ENCODE data around the gene MAG. TPM values are rescaled to one million over a fixed set of nuclear protein-coding genes. Genes with fewer than 3 reads are reported as not detected.

MAG gene
- total and polyA plus RNA-seq, 9 of the 15 experiments (the other 6 are each of a cell fraction or from before 2014, with no cell fraction given): 0.11 to 10.0 (median 1.6) TPM

DNA sequence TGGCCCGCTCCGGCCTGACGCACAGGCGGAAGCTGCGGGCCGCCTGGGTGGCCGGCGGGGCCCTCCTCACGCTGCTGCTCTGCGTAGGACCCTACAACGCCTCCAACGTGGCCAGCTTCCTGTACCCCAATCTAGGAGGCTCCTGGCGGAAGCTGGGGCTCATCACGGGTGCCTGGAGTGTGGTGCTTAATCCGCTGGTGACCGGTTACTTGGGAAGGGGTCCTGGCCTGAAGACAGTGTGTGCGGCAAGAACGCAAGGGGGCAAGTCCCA lies 60.2 kb downstream of the MAG start:
- POLR2A ChIA-PET: interaction anchor here (0.9 to 1.0 kb wide), 2 partner anchors 50 to 136 kb away, joined by 4 read pairs; no protein-coding TSS in a partner anchor
- CTCF ChIA-PET (ENCODE audit: low intra/inter-chr PET ratio): interaction anchor here (0.6 to 2.7 kb wide), 7 partner anchors 45 to 364 kb away, joined by 3 to 34 read pairs (median 3); no protein-coding TSS in a partner anchor
- no peak overlapping the region for H2AFZ ChIP-seq (ENCODE audit: low read depth, low read length)
- ATAC-seq: no peak
- in situ Hi-C loops (cut with MboI): no loop called here
- FAIRE-seq: no peak
- no peaks in the 10 kb centered on the region for H3K9me1 ChIP-seq (ENCODE audit: control insufficient read depth, insufficient read depth, low read length)
- no peak overlapping the region for H3K4me3 ChIP-seq
- H3K27ac ChIP-seq (ENCODE audit: extremely low read depth, low read depth, low read length): no peak overlapping the region
- H3K36me3 ChIP-seq (ENCODE audit: control insufficient read depth, insufficient read depth, low read length): no peaks in the 10 kb centered on the region
- peak overlapping the region in 1 of 2 experiments; percentile 37; a peak in 2 of 4 replicates for H3K9ac ChIP-seq (ENCODE audit: insufficient read depth in 1 of 2, low read depth in 2 of 2, low read length in 2 of 2)
- intact Hi-C loops (cut with micrococcal nuclease): loop anchor here (1.0 kb wide), 2 partner anchors 116 to 143 kb away; no protein-coding TSS in a partner anchor
- DNase-seq (ENCODE audit: extremely low read depth in 1 of 4, low spot score in 3 of 4): no peak
- no peaks in the 10 kb centered on the region for H4K20me1 ChIP-seq (replicated peaks; ENCODE audit: control insufficient read depth, insufficient read depth, low read length)
- H3K27me3 ChIP-seq (ENCODE audit: control insufficient read depth in 2 of 2, insufficient read depth in 2 of 2, low read length in 2 of 2): peaks cover 3 to 7% of the 10 kb centered on the region in 2 experiments; a peak in 3 of 5 replicates
- H3K4me2 ChIP-seq (ENCODE audit: insufficient read depth, low read length): no peak overlapping the region
- H3K4me1 ChIP-seq (replicated peaks in 1 of 2; ENCODE audit: control insufficient read depth in 2 of 2, insufficient read depth in 2 of 2, low read length in 2 of 2): peaks cover 9 to 29% of the 10 kb centered on the region in 2 experiments; a peak in 4 of 5 replicates
- BruUV-seq (replicated peaks): no TSS peak
- TF ChIP-seq, protein P1, sequence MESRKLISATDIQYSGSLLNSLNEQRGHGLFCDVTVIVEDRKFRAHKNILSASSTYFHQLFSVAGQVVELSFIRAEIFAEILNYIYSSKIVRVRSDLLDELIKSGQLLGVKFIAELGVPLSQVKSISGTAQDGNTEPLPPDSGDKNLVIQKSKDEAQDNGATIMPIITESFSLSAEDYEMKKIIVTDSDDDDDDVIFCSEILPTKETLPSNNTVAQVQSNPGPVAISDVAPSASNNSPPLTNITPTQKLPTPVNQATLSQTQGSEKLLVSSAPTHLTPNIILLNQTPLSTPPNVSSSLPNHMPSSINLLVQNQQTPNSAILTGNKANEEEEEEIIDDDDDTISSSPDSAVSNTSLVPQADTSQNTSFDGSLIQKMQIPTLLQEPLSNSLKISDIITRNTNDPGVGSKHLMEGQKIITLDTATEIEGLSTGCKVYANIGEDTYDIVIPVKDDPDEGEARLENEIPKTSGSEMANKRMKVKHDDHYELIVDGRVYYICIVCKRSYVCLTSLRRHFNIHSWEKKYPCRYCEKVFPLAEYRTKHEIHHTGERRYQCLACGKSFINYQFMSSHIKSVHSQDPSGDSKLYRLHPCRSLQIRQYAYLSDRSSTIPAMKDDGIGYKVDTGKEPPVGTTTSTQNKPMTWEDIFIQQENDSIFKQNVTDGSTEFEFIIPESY (CRISPR knock-in tag; IDR thresholded peaks at IDR 0.05): no peak
- TF ChIP-seq POLR2A (conservative IDR thresholded peaks at IDR 0.05) (no peak), SMARCC2 (IDR thresholded peaks at IDR 0.05; ENCODE audit: low read depth) (no peak), ZNF766 (CRISPR knock-in tag; conservative IDR thresholded peaks at IDR 0.05) (no peak), HNRNPUL1 (IDR thresholded peaks at IDR 0.05; ENCODE audit: low read length) (no peak), E2F3 (CRISPR knock-in tag; IDR thresholded peaks at IDR 0.05) (no peak), SMAD3 (CRISPR knock-in tag; conservative IDR thresholded peaks at IDR 0.05) (no peak), MYNN (IDR thresholded peaks at IDR 0.05) (no peak), MYNN (CRISPR knock-in tag; IDR thresholded peaks at IDR 0.05) (no peak), RBFOX2 (IDR thresholded peaks at IDR 0.05; ENCODE audit: low read depth, low read length) (no peak), HSF4 (CRISPR knock-in tag; IDR thresholded peaks at IDR 0.05; ENCODE audit: borderline replicate concordance) (no peak), CCAR2 (IDR thresholded peaks at IDR 0.05; ENCODE audit: low read depth, low read length) (no peak)
- TF ChIP-seq, protein P2, sequence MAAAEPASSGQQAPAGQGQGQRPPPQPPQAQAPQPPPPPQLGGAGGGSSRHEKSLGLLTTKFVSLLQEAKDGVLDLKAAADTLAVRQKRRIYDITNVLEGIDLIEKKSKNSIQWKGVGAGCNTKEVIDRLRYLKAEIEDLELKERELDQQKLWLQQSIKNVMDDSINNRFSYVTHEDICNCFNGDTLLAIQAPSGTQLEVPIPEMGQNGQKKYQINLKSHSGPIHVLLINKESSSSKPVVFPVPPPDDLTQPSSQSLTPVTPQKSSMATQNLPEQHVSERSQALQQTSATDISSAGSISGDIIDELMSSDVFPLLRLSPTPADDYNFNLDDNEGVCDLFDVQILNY (CRISPR knock-in tag; IDR thresholded peaks at IDR 0.05): no peak
- no peaks in the 10 kb centered on the region for H3K9me3 ChIP-seq (replicated peaks; ENCODE audit: control insufficient read depth, insufficient read depth, low read depth, low read length)
- 53% methylated on average over 18 of the region's 18 CpGs for WGBS (ENCODE audit: insufficient coverage, low coverage, missing lambda C conversion rate)
- no peaks in the 10 kb centered on the region for H3K79me2 ChIP-seq (ENCODE audit: control insufficient read depth, insufficient read depth, low read length)

Measured in K562 (cell line).